Stimulated activated CD4-positive, alpha-beta T cell treated with anti-CD3 and anti-CD28 coated beads, Interleukin-4, amount 100 ng/mL, for 1 hour (primary cell): ENCODE measurements around the gene HDGFL3.
"Not testable (repeated sequence)": the region's sequence is repeated elsewhere in the genome, so short reads cannot be mapped to it uniquely, and the experiment has no call there.

Source experiments
- DNase-seq: peaks from one replicate; pipeline ENCODE4 v3.0.0-alpha.2; 2020

Gene HDGFL3

DNA sequence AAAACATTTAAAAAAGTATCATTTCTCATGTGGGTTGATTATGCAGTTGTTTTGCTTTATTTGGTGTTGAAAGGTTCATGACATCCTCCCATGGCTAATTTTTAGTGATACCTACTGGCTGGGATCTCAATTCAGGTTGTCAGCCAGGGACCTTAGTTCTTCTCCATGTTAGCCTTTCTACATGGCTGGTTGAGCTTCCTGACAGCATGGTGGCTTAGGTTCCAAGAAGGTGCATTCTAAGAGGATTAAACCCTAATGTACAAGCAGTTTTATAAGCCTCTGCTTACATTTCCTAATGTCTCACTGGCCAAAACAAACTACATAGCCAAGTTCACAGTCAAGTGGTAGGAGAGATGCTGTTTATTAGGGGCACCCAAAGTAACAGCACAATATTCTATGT is 109.5 kb downstream of the HDGFL3 start:
- DNase-seq = no peak

DNA sequence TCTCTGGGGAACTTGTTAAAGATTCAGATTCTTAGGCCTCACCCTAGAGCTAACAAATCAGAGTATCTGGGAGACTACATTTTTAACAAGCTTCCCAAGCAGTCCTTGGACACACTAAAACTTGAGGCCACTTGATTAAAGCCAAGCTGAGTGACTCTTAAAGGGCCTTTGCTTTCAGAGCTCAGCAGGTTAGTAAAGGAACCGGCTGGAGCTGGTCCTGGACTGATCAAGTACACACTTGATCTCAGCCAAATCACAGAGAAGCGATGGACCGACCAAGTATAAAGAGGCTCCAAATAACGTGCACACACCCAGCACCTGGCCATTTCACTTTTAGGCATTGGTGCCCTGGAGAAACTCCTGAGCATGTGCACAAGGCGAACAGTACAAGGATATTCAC is 113.0 kb downstream of the HDGFL3 start:
- no peak for DNase-seq

DNA sequence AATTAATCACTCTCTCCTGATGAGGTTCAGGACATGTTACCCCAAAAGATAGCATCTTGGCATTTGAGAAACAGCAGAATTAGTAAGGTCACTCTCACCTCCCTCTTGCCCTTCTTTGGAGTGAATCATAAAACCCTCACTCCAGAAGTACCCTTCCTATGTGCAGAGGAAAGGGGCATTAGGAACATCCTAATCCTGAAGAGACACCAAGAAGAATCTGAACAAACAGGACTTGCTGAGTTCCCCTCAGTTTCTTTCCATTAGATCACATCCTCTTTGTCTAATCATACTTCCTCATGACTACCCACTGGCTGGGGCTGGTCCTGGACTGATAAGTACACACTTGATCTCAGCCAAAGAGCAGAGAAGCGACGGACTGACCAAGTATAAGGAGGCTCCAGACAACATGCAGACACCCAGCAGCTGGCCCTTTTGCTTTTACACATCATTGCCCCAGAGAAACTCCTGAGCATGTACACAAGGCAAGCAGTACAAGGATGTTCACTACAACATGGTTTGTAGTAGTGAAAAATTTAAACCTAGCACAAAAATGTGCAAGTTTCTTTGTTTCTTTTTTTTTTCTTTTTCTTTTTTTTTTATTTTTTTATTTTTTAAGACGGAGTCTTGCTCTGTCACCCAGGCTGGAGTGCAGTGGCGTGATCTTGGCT is 115.2 kb downstream of the HDGFL3 start:
- no peak for DNase-seq

DNA sequence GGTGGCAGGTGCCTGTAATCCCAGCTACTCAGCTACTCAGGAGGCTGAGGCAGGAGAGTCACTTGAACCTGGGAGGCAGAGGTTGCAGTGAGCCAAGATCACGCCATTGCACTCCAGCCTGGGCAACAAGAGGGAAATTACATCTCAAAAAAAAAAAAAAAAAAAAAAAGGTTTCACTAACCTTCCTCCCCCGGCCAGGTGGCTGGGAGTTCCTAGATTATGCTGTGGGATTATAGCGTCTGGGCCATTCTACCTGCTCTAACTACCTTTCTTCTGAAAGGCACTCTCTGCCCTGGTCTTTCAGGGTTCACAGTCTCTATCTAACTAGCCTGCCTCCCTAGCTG is 115.7 kb downstream of the HDGFL3 start:
- DNase-seq = not testable (repeated sequence)

DNA sequence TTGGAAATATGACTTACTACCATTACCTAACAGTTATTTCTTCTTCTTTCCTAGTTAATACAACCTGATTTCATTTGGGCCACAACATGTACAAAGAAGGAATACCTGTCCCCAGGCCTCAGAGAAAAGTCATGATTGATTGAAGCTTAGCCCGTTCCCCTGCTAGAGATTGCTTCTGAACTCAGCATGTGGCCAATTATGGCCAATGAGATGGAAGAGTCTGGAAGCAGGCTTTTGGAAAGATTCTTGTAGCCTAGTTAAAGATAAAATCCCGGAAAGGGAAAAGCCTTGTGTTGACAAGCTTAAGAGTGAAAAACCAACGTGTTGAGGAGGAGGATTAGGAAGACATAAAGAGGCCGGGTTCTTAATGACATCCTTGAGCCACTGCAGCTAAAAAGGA is 117.2 kb downstream of the HDGFL3 start:
- DNase-seq = no peak

DNA sequence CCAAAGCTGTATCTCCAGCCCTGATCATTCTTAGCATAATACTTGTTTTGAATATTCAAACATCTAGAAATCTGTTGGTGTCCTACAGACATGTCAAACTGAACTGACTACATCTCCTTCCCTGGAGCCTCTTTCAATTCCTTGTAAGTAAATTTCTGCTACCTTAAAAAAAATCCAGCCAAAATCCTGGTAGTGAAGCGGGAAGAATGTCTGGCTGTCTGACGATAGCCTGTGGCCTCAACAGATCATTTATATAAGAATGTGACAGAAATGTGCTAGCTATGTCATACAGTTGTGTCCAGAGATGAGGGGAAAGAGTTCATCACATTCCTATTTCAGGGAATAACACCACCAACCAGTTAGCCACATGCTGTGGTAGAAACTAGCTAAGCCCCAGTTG is 118.7 kb downstream of the HDGFL3 start:
- no peak for DNase-seq

DNA sequence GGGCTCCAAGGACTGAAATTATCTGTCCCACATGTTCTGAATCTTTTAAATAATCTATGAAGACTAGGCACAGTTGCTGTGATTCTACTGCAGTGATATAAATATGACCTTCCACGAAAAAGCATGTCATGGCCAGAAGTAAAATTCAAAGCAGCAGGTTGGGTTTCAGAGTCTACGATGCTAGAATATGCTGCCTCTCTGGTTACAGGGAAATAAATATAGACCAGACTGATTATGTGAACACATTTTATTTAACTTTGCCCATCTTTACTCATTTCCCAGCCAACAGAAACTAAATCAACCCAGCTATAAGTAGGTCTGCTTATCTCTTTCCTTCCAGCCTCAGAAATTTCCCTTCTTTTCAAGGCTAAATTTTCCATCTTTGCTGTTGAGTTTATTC is 120.0 kb downstream of the HDGFL3 start:
- DNase-seq = no peak

DNA sequence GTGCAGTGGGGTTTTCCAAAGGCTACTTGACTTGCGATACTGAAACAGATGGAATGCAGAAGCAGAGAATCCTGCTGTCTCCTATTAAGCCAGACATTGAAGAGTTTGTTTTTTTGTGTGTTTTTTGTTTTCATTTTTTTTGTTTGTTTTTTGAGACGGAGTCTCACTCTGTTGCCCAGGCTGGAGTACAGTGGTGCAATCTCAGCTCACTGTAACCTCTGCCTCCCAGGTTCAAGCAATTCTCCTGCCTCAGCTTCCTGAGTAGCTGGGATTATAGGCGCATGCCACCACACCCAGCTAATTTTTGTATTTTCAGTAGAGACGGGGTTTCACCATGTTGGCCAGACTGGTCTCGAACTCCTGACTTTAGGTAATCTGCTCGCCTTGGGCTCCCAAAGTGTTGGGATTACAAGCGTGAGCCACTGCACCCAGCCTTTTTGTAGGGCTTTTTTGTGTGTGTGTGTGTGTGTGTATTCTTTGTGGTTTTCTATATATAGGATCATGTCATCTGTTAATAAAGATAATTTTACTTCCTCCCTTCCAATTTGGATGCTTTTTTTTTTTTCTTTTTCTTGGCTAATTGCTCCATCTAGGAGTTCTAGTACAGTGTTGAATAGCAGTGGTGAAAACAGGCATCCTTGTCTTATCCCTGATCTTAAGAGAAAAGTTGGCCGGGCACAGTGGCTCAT is 121.6 kb downstream of the HDGFL3 start:
- not testable (repeated sequence) for DNase-seq

DNA sequence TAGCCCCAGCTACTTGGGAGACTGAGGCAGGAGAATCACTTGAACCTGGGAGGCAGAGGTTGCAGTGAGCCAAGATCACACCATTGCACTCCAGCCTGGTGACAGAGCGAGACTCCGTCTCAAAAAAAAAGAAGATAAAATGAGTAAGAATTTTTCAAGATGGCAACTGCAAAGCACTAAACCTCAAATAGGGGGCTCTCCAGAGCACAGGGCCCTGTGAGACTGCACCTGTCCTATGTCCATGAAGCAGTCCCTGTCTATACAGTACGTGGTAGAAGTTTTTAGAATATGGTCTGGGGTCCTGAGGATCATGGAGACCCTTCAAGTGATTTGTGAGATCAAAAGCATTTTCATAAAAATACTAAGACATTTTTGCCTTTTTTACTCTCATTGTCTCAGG is 122.2 kb downstream of the HDGFL3 start:
- not testable (repeated sequence) for DNase-seq

DNA sequence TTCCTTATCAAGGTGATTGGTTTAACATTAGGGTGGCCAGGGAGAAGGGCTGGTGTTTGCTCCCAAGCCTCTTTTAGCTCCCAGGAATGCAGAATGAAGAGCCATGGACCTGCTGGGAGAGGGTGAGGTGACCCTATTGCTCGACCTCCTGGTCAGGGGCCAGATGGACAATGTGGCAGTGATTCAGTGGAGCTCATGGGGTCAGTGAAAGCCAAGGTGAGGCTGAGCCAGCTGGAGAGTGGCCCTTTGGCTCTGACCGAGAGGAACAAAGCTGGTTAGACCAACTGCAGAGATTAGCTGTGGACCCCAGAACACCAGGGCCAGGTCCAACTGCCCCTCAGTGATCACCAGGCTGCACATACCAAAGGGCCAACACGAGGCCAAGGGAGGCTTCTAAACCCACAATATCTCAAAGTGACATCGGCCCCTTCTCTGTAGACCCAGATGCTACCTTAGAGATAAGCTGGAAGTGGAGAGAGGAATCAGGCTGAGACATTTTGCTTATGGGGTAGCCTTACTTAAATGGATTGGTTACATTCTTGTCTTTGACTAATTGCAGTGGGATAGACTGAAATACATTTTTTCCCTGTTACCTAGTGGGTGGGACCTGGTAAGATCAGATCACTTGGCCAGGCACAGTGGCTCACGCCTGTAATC is 124.8 kb downstream of the HDGFL3 start:
- DNase-seq = no peak

DNA sequence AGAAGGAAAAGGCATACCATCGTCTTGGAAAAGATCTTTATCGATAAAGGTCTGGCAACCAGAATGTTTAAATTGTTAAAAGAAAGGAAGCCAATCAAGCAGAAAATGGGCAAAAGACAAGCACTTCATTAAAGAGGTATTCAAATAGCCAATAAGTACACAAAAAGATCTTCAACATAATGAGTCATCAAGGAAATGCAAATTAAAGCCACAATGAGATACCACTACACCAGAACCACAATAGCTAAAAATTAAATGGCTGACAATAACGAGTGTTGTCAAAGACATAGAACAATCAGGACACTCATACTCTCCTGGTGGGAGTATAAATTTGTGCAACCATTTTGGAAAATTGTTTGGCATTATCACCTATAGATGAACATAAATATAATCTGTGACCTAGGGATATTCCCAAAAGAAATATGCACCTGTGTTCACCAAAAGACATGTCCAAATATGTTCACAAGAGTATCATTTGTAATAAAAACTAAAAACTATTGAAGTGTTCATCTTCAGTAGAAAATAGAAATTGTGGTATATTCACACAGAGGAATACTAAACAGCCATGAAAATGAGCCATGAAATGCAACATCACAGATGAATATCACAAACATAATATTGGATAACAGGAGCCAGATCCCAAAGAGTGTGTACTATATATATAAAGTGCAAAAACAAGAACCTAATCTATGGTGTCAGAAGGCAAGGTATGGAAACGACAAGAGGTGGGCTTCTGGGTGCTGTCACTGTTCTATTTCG is 126.2 kb downstream of the HDGFL3 start:
- DNase-seq = no peak

DNA sequence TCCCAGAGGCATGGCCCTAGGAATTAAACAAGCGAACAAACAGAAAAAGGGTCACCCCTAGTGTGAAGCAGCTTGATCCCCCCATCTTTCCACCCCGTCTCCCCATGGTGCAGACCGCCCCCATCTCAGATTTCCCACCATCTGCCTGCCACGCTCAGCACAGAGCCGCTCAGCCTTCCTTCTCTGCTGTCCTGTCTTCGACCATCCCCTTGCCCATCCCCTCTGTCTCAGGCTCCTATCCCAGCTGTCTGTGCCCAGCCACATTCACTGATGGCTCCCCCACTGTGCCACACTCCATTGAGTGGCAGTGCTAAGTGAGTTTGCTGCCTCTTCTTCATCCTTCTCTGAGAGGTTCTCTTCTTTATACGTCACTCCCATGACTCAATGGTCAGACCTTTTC is 128.9 kb downstream of the HDGFL3 start:
- DNase-seq = no peak
